LNCAP (cell line): ENCODE results near the gene NR2C2.

Experiments used
- CTCF ChIP-seq: fragments of 450-650 bp; IDR thresholded peaks from 2 replicates; pipeline ENCODE4 v1.5.1; 2017; ENCODE audit warnings: mild to moderate bottlenecking

The NR2C2 gene

GRCh38 chr3:14918356-14918860 is 29.0 kb upstream of the NR2C2 start:
- TF ChIP-seq CTCF = no peak

- no peak for TF ChIP-seq CTCF
These were observed 26.8 kb upstream of the NR2C2 start for GRCh38 chr3:14920536-14920935.

GRCh38 chr3:14921034-14921616 is 26.3 kb upstream of the NR2C2 start:
- peak; percentile 91 for TF ChIP-seq CTCF

GRCh38 chr3:14921811-14922705 is 25.3 kb upstream of the NR2C2 start:
- no peak for TF ChIP-seq CTCF

GRCh38 chr3:14922863-14923262 is 24.5 kb upstream of the NR2C2 start:
- no peak for TF ChIP-seq CTCF

GRCh38 chr3:14923476-14923875 is 23.9 kb upstream of the NR2C2 start:
- TF ChIP-seq CTCF = no peak

- TF ChIP-seq CTCF = peak; percentile 78
These were observed 21.4 kb upstream of the NR2C2 start for GRCh38 chr3:14925729-14926591.
